IMR-90 (cell line): ENCODE results near the gene SLC1A1. TPM values are rescaled to one million over a fixed set of nuclear protein-coding genes. Genes with fewer than 3 reads are reported as not detected.

Experiments used
- ATAC-seq: fragments of 200-7000 bp; cut with Tn5 transposase; 2 replicates; pipeline ENCODE4 v1.9.1; 2020; ENCODE audit warnings: low read depth, mild to moderate bottlenecking, moderate library complexity
- BruUV-seq: library from RNA; stranded (reverse); fragments of 400-500 nt; replicated peaks from 2 replicates; lab custom pipeline; 2021; lab: Mats Ljungman, UMichigan
- CTCF ChIA-PET: fragments of 300-600 bp; formaldehyde crosslinking; extraction: SDS; loops from one replicate; lab custom pipeline; 2021; ENCODE audit warnings: antibody characterized with exemption; lab: Yijun Ruan, JAX
- POLR2A ChIA-PET: fragments of 300-600 bp; sonication (Branson Sonifier 250); formaldehyde crosslinking; loops from one replicate; lab custom pipeline; 2022; ENCODE audit warnings: antibody characterized with exemption; ENCODE audit not compliant: unreplicated experiment; lab: Charles Lee
- DNase-seq: peaks from one replicate; pipeline ENCODE4 v3.0.0; 2013
- H2AFZ ChIP-seq: replicated peaks from 2 replicates; pipeline ENCODE3; 2013; ENCODE audit warnings: low read length, mild to moderate bottlenecking; ENCODE audit not compliant: poor library complexity
- H2AK5ac ChIP-seq: 2 replicates; pipeline ENCODE4 v1.6.1; 2013; ENCODE audit warnings: low read depth, low read length, inconsistent platforms
- H2AK9ac ChIP-seq: replicated peaks from 2 replicates; pipeline ENCODE3; 2013; ENCODE audit warnings: mild to moderate bottlenecking, low read depth, low read length, moderate library complexity; ENCODE audit not compliant: poor library complexity
- H2BK120ac ChIP-seq: 2 replicates; pipeline ENCODE4 v1.6.1; 2013; ENCODE audit warnings: low read depth, low read length, inconsistent platforms
- H2BK15ac ChIP-seq: 3 replicates; pipeline ENCODE4 v1.6.1; 2013; ENCODE audit warnings: low read depth, low read length, inconsistent platforms
- H2BK20ac ChIP-seq: 2 replicates; pipeline ENCODE4 v1.6.1; 2013; ENCODE audit warnings: low read depth, mild to moderate bottlenecking, inconsistent platforms, low read length, moderate library complexity
- H2BK5ac ChIP-seq: 2 replicates; pipeline ENCODE4 v1.6.1; 2013; ENCODE audit warnings: mild to moderate bottlenecking, low read depth, low read length, inconsistent platforms; ENCODE audit not compliant: poor library complexity, severe bottlenecking
- H3K14ac ChIP-seq: replicated peaks from 2 replicates; pipeline ENCODE4 v1.6.1; 2013; ENCODE audit warnings: low read depth, low read length, inconsistent platforms
- H3K18ac ChIP-seq: 2 replicates; pipeline ENCODE4 v1.6.1; 2013; ENCODE audit warnings: low read depth, low read length, control low read depth
- H3K23ac ChIP-seq: 2 replicates; pipeline ENCODE4 v1.6.1; 2013; ENCODE audit warnings: low read depth, low read length, inconsistent platforms
- H3K27ac ChIP-seq: 2 replicates; pipeline ENCODE4 v1.5.1; 2013; ENCODE audit warnings: mild to moderate bottlenecking, control low read depth, low read length; ENCODE audit not compliant: insufficient read depth
- H3K27me3 ChIP-seq: 2 replicates; pipeline ENCODE4 v1.6.1; 2013; ENCODE audit warnings: low read length; ENCODE audit not compliant: control insufficient read depth, insufficient read depth
- H3K36me3 ChIP-seq: 2 replicates; pipeline ENCODE4 v1.6.1; 2013; ENCODE audit warnings: low read length, mixed read lengths; ENCODE audit not compliant: control insufficient read depth, insufficient read depth
- H3K4ac ChIP-seq: 2 replicates; pipeline ENCODE4 v1.6.1; 2013; ENCODE audit warnings: low read depth, low read length, inconsistent platforms
- H3K4me1 ChIP-seq: 2 replicates; pipeline ENCODE4 v1.6.1; 2013; ENCODE audit warnings: low read length, mixed read lengths; ENCODE audit not compliant: control insufficient read depth, insufficient read depth
- H3K4me2 ChIP-seq: 2 replicates; pipeline ENCODE4 v1.6.1; 2013; ENCODE audit warnings: low read depth, mild to moderate bottlenecking, control low read depth, low read length, moderate library complexity
- H3K4me3 ChIP-seq: 2 replicates; pipeline ENCODE4 v1.5.1; 2013; ENCODE audit warnings: low read depth, mild to moderate bottlenecking, control low read depth, low read length, moderate library complexity; ENCODE audit not compliant: insufficient read depth
- H3K56ac ChIP-seq: 2 replicates; pipeline ENCODE4 v1.6.1; 2013; ENCODE audit warnings: low read length, inconsistent platforms; ENCODE audit not compliant: insufficient read depth; ENCODE audit errors: extremely low read depth
- H3K79me1 ChIP-seq, 2 experiments: 2 replicates each; pipeline ENCODE4 v1.6.1; 2013; ENCODE audit warnings: low read length in 2 of 2, inconsistent platforms in 1 of 2, low read depth in 1 of 2
- H3K9ac ChIP-seq: 2 replicates; pipeline ENCODE4 v1.6.1; 2013; ENCODE audit warnings: low read depth, low read length, control low read depth
- H3K9me1 ChIP-seq: 2 replicates; pipeline ENCODE4 v1.6.1; 2013; ENCODE audit warnings: low read length, inconsistent platforms; ENCODE audit not compliant: insufficient read depth
- H3K9me3 ChIP-seq: 2 replicates; pipeline ENCODE4 v1.6.1; 2013; ENCODE audit warnings: low read length; ENCODE audit not compliant: control insufficient read depth, insufficient read depth
- H4K20me1 ChIP-seq: 2 replicates; pipeline ENCODE4 v1.6.1; 2013; ENCODE audit warnings: low read length, inconsistent platforms; ENCODE audit not compliant: insufficient read depth
- H4K5ac ChIP-seq: 2 replicates; pipeline ENCODE4 v1.6.1; 2013; ENCODE audit warnings: mild to moderate bottlenecking, low read depth, low read length, control low read depth
- H4K8ac ChIP-seq, 2 experiments: 2 replicates each; pipeline ENCODE4 v1.6.1; 2013; ENCODE audit warnings: low read depth in 2 of 2, low read length in 2 of 2, control low read depth in 1 of 2, inconsistent platforms in 1 of 2
- H4K91ac ChIP-seq: 2 replicates; pipeline ENCODE4 v1.6.1; 2013; ENCODE audit warnings: low read depth, low read length, inconsistent platforms; ENCODE audit not compliant: insufficient read depth
- CEBPB ChIP-seq: IDR thresholded peaks from 2 replicates; pipeline ENCODE4 v1.6.1; 2012; ENCODE audit warnings: low read depth, low read length, improper control_type of control experiment
- MXI1 ChIP-seq: IDR thresholded peaks from 2 replicates; pipeline ENCODE4 v1.6.1; 2012; ENCODE audit warnings: low read depth, mild to moderate bottlenecking, low read length, moderate library complexity, borderline replicate concordance
- WGBS, 2 experiments: methylation state at CpG; one replicate each; pipeline versions ENCODE4 v1.1.5 to v1.1.7; 2013; ENCODE audit warnings: missing lambda C conversion rate in 2 of 2; ENCODE audit not compliant: insufficient read length in 1 of 2; ENCODE audit errors: extremely low coverage in 2 of 2; 5-methylcytosine and 5-hydroxymethylcytosine counted together
- dilution Hi-C: fragments of 300-500 bp; cut with HindIII; formaldehyde crosslinking; loops from one replicate; pipeline ENCODE4 v1.14.3; 2018; ENCODE audit warnings: low sequenced_read_pairs; ENCODE audit not compliant: unreplicated experiment
- in situ Hi-C: fragments of 300-500 bp; cut with MboI; formaldehyde crosslinking; loops from 3 replicates; pipeline ENCODE4 v1.14.3; 2019; ENCODE audit warnings: low sequenced_read_pairs, inconsistent platforms, mixed read lengths
- intact Hi-C: fragments of 100-400 bp; cut with micrococcal nuclease; formaldehyde crosslinking; loops from 2 replicates; pipeline ENCODE4 v1.10.0; 2022
- polyA plus RNA-seq, 3 experiments: library from polyadenylated mRNA; depleted of rRNA; stranded (reverse); fragments of >200 nt; gene quantifications; 2 replicates each; pipeline ENCODE4 v1.2.3, GENCODE V29; 2012; ENCODE audit warnings: low replicate concordance in 1 of 3
- total RNA-seq: library from RNA; depleted of rRNA; stranded (reverse); fragments of >200 nt; gene quantifications from 2 replicates; pipeline ENCODE4 v1.2.3, GENCODE V29; 2012

Gene SLC1A1
- total and polyA plus RNA-seq, 2 of the 4 experiments (the other 2 are of a cell fraction), result 2.2 to 4.1 TPM

DNA sequence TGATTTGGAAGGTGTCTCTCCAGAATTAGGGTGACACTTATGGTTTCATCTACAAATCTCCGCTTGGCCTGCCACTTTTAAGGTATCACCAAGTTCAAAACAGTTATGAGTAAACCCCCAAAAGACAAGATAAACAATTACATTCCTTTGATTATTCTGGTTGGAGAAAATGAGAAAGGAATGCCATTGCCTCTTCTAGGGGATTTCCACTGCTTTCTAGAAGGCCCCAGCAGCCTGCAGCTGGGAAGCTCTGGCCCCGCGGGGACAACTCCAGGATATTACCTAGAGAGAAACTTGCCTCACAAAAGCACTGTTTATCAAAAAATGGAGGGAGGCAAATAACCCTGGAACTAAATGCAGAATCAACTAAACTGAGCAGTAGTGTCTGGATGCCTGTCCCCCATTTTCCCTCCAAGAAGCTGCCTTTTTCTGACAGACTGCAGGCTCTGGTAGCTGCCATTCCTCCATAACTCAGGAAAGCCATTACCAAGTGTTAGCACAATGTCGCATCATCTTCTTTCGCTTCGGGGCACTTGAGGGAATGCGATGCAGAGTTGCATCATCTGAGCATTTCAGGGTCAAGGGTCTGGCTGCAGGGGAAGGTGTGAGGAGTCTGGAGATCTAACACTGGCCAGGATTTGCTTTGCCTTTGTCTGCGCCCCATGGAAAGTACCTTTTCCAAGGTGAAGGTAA is 100.3 kb downstream of the SLC1A1 start:
- peaks cover 3% of the 10 kb centered on the region; the same call in 1 of the 2 replicates for H3K9me1 ChIP-seq
- H3K9me3 ChIP-seq, result no peaks in the 10 kb centered on the region
- H3K79me1 ChIP-seq, result no peaks in the 10 kb centered on the region
- no peak overlapping the region for H2BK5ac ChIP-seq
- peak; percentile 57 for DNase-seq
- H4K91ac ChIP-seq, result peak overlapping the region; percentile 20; the same call in 1 of the 2 replicates
- H2AK9ac ChIP-seq, result no peak overlapping the region
- peak; percentile 43; the same call in 1 of the 2 replicates for TF ChIP-seq CEBPB
- no peak for TF ChIP-seq MXI1
- no peak overlapping the region for H3K4me3 ChIP-seq
- H4K8ac ChIP-seq, result no peak overlapping the region
- dilution Hi-C loops (no loop called here), intact Hi-C loops (no loop called here), in situ Hi-C loops (no loop called here)
- no peak overlapping the region for H3K56ac ChIP-seq
- peak overlapping the region; percentile 55 for H4K5ac ChIP-seq
- no peak overlapping the region for H2BK15ac ChIP-seq
- peak overlapping the region; percentile 67; the same call in 1 of the 2 replicates for H3K18ac ChIP-seq
- H3K9ac ChIP-seq, result no peak overlapping the region
- H4K20me1 ChIP-seq, result no peaks in the 10 kb centered on the region
- ChIA-PET CTCF (no interaction called here), POLR2A (no interaction called here)
- H3K23ac ChIP-seq, result no peak overlapping the region
- no peaks in the 10 kb centered on the region for H3K36me3 ChIP-seq
- H3K27me3 ChIP-seq, result no peaks in the 10 kb centered on the region
- BruUV-seq, result no TSS peak
- peak; percentile 86 for ATAC-seq
- H3K14ac ChIP-seq, result 0 out of 2 replicates have a peak overlapping the region, but pooled peaks have one; percentile 5
- H2BK20ac ChIP-seq, result no peak overlapping the region
- no peak overlapping the region for H2AK5ac ChIP-seq
- no peak overlapping the region for H2AFZ ChIP-seq
- no CpG with 5 or more reads among the region's 8 CpGs for WGBS, 2 experiments
- H3K27ac ChIP-seq, result peak overlapping the region; percentile 29; the same call in 1 of the 2 replicates
- H3K4ac ChIP-seq, result peak overlapping the region; percentile 56; the same call in 1 of the 2 replicates
- H3K4me2 ChIP-seq, result peak overlapping the region; percentile 54; the same call in 1 of the 2 replicates
- 0 out of 2 replicates have a peak overlapping the region, but pooled peaks have one; percentile 42 for H2BK120ac ChIP-seq
- peaks cover 7% of the 10 kb centered on the region for H3K4me1 ChIP-seq
